DMS153 treated with DMSO at 0.1 percent for 48 hours (cell line): ENCODE measurements around the gene OGFR.

ENCODE experiments used
- DNase-seq: peaks from one replicate; lab custom pipeline; 2025; ENCODE audit not compliant: unreplicated experiment; lab: John Stamatoyannopoulos, UW

OGFR gene, protein sequence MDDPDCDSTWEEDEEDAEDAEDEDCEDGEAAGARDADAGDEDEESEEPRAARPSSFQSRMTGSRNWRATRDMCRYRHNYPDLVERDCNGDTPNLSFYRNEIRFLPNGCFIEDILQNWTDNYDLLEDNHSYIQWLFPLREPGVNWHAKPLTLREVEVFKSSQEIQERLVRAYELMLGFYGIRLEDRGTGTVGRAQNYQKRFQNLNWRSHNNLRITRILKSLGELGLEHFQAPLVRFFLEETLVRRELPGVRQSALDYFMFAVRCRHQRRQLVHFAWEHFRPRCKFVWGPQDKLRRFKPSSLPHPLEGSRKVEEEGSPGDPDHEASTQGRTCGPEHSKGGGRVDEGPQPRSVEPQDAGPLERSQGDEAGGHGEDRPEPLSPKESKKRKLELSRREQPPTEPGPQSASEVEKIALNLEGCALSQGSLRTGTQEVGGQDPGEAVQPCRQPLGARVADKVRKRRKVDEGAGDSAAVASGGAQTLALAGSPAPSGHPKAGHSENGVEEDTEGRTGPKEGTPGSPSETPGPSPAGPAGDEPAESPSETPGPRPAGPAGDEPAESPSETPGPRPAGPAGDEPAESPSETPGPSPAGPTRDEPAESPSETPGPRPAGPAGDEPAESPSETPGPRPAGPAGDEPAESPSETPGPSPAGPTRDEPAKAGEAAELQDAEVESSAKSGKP

DNA sequence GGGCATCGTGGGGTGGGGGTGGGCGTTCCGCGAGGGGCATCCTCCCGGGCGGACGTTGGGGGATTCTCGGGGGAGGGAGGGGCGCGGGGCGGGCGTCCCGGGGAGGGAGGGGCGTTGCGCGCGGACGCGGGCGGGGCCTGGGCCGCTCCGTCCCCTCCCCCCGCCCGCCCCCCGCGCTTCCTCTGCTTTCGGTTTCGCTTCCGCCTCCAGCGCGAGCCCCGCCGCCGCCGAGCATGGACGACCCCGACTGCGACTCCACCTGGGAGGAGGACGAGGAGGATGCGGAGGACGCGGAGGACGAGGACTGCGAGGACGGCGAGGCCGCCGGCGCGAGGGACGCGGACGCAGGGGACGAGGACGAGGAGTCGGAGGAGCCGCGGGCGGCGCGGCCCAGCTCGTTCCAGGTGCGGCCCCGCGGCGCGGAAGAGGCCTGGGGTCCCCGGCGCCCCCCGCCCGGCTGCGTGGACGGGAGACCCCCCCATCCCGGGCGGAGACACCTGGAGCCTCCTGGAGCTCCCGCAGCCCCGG lies at the start of gene OGFR:
Gene OGFR, plus strand, starts transcription at position 209 of the 528 bp plus-strand sequence. Its CDS starts 25 bp downstream, at position 234.
- DNase-seq: peak; percentile 11

DNA sequence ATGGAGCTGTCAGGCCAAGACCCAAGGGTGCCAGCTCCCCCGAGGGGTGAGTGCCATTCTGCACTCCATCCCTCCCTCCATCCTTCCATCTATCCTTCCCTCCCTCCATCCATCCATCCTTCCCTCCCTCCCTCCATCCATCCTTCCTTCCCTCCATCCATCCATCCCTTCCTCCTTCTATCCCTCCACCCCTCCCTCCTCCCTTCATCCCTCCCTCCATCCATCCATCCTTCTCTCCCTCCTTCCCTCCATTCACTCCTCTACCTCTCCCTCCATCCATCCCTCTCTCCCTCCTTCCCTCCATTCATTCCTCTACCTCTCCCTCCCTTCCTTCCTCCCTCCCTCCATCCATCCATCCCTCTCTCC lies 49.7 kb upstream of the OGFR start:
- DNase-seq: no peak

DNA sequence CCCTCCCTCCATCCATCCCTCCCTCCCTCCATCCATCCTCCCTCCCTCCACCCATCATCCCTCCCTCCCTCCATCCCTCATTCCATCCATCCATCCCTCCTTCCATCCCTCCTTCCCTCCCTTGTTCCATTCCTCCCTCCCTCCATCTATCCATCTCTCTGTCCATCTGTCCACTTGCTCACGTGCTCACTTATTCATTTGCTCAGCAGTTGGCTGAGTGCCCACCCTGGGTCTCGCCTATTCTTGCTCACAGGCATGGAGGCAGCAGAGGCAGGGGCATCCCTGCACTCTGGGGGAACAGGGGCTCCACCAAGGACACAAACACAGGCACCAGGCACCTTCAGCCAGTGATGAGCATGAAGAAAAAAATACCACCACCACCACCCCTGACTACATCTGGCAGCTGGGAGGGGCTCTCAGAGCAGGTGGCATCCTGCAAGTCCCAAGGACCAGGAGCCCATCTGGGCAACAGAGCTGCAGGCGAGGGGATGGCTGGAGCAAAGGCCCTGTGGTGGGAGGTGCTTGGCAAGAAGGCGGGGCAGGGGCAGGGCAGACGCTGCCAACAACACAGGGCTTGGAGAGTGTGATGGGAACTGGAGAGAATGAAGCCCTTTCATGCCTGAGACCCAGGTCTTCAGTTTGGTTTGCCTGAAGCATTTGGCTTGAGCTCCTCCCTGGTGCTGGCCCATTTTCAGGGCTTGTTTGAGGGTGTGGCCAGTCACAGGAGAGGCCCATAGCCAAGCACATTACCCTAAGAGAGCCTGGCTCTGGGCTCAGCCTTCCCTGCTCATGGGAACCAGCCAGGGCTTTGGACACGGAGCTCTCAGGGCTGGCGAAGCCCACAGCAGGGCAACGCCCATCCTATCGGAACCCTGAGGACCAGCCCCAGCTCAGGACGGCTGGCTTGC lies 48.6 kb upstream of the OGFR start:
- no peak for DNase-seq

DNA sequence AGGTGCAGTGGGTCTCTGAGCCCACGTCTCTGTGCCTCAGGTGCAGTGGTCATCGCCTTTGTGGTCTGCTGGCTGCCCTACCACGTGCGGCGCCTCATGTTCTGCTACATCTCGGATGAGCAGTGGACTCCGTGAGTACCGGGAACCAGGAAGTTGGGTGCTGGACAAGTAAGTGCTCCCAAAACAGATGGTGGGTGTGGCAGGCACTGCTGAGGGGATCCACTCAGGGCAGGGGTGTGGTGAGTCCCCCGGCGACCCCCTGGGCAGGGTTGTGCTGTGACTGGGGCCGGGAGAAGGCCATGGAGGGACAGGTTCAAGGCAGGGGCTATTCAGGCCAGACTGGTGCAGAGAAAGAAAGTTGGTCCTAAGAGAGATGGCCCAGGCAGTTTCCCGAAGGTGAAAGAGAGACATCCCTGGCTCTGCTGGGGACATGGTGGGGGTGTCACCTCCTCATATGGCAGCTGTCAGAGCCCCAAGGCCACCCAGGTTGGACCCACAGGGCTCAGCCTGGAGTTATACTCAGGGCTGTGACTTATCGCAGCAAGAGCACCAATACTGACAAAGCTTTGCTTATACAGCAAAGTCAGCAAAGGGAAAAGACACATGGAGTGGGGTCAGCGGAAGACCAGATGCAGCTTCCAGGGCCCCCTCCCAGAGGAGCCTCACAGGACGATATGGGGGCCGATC lies 46.3 kb upstream of the OGFR start:
- DNase-seq: no peak

DNA sequence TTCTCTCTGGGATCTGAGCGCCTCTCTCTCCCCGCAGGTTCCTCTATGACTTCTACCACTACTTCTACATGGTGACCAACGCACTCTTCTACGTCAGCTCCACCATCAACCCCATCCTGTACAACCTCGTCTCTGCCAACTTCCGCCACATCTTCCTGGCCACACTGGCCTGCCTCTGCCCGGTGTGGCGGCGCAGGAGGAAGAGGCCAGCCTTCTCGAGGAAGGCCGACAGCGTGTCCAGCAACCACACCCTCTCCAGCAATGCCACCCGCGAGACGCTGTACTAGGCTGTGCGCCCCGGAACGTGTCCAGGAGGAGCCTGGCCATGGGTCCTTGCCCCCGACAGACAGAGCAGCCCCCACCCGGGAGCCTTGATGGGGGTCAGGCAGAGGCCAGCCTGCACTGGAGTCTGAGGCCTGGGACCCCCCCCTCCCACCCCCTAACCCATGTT lies 44.6 kb upstream of the OGFR start:
- DNase-seq: no peak

DNA sequence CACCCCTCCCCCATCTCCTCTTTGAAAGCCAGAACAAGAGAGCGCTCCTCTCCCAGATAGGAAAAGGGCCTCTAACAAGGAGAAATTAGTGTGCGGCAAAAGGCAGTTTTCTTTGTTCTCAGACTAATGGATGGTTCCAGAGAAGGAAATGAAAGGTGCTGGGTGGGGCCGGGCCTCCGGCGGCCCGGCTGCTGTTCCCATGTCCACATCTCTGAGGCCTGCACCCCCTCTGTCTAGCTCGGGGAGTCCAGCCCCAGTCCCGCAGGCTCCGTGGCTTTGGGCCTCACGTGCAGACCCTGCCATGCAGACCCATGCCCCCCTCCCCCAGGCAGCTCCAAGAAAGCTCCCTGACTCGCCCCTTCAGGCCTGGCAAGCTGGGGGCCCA lies 44.2 kb upstream of the OGFR start:
- no peak for DNase-seq

DNA sequence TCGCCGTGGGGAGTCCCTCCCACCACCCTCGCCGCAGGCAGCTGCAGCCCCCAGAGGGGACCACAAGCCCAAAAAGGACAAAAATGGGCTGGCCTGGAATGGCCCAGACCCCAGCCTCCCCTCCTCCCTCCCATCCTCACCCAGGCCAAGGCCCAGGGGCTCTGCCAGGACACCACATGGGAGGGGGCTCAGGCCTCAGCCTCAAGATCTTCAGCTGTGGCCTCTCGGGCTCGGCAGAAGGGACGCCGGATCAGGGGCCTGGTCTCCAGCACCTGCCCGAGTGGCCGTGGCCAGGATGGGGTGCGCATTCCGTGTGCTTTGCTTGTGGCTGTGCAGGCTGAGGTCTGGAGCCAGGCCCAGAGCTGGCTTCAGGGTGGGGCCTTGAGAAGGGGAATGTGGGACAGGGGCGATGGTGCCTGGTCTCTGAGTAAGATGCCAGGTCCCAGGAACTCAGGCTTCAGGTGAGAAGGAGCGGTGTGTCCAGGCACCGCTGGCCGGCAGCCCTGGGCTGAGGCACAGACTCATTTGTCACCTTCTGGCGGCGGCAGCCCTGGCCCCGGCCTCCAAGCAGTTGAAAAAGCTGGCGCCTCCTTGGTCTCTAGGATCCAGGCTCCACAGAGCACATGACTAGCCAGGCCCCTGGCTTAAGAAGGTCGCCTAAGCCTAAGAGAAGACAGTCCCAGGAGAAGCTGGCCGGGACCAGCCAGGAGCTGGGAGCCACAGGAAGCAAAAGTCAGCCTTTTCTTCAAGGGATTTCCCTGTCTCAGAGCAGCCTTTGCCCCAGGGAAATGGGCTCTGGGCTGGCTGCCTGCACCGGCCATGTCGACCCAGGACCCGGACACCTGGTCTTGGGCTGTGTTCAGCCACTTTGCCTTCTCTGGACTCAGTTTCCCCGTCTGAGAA lies 43.5 kb upstream of the OGFR start:
- no peak for DNase-seq

DNA sequence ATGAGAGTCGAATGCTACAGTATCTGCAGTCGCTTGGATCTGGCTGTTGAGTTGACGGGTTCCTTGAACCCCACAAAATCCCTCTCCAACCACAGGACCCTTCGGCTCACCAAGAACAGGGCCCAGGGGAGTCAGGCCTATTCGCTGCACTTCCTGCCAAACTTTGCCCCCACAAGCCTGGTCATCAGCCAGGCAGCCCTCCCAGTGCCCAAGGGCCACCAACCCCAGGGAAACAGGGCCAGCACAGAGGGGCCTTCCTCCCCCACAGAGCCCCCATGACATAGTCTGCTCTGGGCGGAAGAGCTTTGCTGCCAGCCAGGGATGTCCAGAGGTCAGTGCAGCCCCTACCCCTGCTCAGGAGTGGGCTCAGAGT lies 42.9 kb upstream of the OGFR start:
- no peak for DNase-seq

DNA sequence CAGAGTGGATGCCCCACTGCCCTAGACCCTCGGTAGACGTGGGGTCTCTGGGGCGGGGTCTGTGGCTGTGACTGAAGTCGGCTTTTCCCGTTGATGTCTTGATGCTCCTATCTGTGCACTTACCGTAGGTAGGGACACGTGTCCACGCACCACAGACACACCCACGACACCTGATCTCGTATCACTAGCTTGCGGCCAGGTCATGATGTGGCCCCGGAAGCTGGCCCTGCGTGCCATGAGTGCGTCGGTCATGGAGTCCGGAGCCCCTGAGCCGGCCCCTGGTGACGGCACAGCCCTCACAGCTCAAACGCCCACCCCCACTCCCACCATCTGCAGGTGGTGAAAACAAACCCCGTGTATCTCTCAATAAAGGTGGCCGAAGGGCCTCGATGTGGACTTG lies 42.3 kb upstream of the OGFR start:
- no peak for DNase-seq

DNA sequence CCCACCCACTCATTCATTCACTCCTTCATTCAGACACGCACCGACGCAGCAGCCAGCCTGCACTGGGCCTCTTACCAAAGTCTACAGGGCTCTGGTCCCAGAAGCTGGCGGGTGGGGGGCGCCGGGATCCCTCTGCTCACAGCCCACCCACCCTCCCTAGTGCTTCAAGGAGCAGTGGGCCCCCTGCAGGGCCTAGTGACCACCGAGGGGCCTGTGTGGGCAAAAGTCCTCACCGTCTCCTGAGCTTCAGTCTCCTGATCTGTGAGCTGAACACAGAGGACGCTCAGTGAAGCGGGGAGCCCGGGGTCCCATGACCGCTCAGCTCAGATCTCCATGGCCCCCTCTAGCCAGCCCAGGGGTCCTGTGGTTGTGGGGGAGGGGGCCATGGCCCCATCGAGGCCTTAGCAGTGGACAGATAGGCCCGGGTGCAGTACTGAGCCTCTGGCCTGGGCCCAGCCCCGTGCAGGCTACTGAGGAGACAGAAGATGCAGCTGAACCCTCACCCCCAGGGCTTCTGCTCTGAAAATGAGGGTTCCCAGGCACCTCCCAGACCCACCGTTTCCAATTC lies 41.8 kb upstream of the OGFR start:
- no peak for DNase-seq

DNA sequence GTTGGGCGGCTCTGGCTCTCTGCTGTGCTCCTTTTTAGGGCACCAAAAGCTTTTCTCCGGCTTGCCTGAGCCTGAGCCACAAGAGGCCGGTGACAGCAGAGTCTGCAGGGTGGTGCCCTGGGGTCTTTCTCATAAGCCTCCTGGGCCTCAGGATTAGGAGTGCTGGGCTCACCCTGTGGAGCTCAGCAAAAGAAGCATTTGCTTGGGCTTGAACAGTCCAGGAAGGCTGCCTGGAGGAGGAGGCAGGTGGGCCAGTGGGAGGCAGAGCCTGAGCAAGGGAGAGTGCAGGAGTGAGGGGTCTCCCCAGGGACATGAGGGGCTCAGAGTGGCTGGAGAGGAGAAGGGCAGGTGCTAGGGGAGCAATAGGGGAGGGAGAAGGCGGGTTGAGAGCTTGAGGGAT lies 41.2 kb upstream of the OGFR start:
- no peak for DNase-seq

DNA sequence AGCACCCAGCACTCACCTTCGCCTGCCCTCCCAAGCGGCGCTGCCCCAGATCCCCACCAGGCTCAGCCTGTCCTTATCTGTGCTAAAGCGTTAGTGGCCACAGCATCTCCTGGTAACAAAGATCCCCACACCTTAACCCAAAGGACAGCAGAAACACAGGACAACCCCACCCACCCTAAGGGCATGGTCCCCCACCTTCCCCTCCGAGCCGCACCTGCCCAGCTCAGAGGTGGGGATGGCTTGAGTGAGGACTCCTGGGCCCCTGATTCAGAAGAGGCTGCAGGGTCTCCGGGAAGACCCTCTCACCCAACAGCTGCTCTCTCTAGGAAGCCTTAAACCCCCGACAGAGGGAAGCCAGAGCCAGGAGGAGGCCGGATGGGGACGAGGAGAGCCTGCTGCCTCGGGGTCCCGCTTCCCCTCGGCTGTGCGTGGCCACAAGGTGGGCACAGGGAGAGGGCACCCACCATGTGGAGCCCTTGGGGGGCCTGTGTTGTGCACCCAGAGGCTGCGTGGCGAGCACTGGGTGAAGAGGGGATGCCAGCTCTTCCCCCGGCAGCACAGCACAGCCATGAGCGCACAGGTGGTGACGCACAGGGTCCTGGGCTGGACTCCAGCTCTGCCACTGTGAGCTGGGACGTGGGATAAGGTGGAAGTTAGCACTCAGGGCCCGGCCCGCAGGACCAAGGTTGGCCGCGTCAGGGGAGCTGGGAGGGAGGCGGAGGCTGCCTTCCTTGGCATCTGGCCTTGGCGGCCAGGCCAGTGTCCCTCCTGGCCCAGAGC lies 40.3 kb upstream of the OGFR start:
- DNase-seq: no peak

DNA sequence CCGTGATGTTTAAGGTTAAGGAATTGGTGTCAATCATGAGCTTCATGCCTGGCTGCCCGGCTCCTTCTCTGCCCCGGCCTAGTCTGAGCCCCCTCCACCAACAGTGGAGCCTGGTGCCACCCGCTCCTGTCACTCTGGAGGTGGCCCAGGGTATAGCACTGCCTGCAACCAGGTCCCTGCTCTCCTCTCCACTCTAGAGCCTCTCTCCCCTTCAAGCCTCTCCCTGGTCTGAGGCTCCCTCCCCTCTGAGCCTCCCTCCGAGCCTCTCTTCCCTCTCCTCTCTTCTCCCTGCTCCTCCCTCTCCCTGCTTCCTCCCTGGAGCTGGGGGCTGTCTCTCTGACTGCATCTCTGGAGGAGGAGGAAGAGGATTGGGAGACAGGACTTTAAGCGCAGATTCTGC lies 39.6 kb upstream of the OGFR start:
- no peak for DNase-seq

DNA sequence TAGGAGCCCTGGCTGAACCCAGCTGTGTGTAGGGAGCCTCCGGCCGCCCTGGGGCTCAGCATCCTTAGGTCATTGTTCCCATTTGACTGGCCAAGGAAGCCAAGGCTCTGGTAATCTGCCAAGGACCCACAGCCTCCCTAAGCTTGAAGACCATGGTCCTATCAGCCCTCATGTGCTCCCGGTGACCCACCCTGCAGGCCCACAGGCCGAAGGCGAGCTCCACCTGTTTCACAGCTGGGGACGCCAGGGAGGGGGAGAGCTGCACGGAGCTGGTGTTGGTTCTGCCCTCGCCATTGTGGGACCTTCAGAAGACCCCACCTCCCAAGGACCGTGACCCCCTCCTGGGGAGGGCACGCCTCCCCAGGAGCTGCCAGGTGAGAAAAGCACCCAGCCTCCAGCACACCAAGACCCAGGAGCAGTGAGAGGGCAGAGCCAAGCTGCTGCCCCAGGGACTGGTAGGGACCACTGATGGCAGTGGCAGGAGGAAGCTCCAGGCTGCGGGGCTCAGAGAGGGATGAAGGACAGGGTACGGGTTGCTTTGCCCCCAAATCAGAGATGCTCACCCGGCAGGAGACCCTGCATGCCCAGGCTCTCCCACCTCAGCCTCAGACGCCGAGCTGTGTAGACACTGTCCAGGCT lies 39.1 kb upstream of the OGFR start:
- no peak for DNase-seq

DNA sequence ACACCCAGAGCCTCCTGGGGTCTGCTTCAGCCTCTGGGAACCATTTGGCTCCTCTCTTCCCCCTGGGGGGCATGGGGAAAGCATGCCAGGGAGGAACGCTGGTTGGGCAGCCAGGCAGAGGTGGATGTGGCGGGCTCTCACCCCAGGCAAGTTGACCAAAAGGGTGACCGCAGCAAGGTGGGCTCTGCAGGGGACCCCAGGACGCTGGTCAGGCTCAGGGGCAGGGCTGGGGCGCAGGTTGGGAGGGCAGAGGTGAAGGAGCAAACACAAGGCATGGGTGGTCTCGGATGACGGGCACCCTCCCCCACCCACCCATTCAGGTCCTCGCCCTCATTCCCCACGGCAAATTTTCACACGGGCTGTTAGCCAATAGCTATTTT lies 38.6 kb upstream of the OGFR start:
- no peak for DNase-seq

DNA sequence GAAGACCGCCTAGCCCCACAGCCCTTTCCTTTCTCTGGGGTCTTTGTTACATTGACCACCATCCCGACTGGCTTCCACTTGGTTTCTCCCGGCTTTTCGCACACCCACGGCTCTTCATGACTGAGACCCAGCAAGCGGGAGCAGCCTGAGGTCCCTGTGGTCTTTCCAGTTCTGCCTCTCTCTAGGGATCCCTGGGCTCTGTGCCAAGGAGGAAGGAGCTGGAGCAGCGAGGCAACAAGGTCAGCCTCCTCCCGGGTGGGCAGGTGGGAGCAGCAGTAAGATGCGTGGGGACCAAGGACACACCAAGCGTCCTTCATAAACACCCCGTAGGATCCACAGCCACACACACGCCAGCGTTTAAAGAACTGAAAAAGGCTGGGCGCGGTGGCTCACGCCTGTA lies 37.9 kb upstream of the OGFR start:
- DNase-seq: no peak

DNA sequence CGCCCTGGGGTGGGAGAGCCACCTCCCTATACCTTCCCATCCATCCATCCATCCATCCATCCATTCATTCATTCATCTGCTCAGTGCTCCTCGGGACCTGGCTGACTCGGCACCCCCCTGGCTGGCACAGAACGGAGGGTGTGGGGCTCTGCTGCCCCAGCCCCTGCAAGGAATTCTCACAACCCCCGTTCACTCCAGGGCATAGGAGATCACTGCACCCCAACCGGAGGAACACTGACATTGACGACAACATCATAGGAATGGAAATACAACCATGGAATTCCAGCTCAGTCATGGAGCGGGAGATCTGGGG lies 36.4 kb upstream of the OGFR start:
- no peak for DNase-seq

DNA sequence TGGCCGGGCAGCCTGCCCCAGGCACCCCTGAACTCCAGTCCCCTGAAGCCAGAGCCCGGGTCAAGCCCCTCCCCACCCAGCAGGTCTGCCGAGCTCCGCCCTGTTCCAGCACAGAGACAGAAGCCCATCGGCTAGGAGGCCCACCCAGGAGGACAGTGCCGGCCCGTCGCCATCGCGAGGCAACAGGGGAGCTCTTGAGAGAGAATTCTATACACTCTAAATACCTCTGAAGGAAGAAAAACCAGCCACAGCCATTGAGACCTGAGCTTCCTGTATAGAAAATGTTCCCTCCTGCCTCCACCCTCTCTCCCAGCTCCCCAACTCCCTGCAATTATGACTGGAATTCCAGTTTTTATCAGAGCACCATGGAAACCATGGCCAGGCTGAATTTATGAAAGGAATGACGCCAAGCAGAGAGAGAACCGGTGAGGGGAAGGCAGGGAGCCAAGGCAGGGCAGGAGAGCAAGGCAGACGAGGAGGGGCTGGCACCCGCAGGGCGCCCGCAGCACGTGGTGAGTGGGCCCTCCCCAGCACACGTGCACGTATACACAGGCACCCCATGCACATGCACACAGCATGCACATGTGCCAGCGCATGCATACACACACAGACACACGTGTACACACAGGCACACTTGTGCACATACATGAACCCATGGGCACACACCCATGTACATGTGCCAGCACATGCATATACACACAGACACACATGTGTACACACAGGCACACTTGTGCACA lies 35.9 kb upstream of the OGFR start:
- DNase-seq: no peak
